Retinal pigment epithelial cell (primary cell): ENCODE results near the gene VIPR2.

Experiments used
- DNase-seq: peaks from one replicate; pipeline ENCODE4 v3.0.0-alpha.2; 2010; ENCODE audit warnings: low read depth
- H3K4me3 ChIP-seq: 2 replicates; pipeline ENCODE4 v1.5.1; 2011; ENCODE audit warnings: mild to moderate bottlenecking, low read length, control low read depth, moderate library complexity
- TF ChIP-seq, protein P1 (sequence below): conservative IDR thresholded peaks from 2 replicates; pipeline ENCODE4 v1.5.1; 2011; ENCODE audit warnings: low read depth, low read length, control low read depth, inconsistent platforms

VIPR2 gene

DNA sequence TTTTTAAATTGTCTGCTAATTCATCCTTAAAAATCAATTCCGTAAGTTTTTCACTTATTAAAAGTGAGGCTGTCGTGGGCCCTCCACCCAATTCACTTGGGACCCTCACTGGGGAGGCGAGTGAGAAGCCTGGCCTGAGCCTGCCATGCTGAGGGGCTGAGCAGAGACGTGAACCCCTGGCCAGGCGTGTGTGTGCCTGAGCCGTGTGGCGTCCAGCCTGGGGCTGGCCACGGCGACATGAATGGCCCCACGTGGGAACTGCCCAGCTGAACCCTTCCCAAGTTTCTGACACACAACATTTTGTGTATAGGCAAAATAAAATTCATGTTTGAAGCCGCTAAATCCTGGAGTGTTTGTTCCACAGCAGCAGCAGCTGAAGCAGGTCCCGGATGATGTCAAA lies 13.0 kb upstream of the VIPR2 start:
- DNase-seq = no peak
- no peak overlapping the region for H3K4me3 ChIP-seq
- TF ChIP-seq, protein P1, sequence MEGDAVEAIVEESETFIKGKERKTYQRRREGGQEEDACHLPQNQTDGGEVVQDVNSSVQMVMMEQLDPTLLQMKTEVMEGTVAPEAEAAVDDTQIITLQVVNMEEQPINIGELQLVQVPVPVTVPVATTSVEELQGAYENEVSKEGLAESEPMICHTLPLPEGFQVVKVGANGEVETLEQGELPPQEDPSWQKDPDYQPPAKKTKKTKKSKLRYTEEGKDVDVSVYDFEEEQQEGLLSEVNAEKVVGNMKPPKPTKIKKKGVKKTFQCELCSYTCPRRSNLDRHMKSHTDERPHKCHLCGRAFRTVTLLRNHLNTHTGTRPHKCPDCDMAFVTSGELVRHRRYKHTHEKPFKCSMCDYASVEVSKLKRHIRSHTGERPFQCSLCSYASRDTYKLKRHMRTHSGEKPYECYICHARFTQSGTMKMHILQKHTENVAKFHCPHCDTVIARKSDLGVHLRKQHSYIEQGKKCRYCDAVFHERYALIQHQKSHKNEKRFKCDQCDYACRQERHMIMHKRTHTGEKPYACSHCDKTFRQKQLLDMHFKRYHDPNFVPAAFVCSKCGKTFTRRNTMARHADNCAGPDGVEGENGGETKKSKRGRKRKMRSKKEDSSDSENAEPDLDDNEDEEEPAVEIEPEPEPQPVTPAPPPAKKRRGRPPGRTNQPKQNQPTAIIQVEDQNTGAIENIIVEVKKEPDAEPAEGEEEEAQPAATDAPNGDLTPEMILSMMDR = no peak

DNA sequence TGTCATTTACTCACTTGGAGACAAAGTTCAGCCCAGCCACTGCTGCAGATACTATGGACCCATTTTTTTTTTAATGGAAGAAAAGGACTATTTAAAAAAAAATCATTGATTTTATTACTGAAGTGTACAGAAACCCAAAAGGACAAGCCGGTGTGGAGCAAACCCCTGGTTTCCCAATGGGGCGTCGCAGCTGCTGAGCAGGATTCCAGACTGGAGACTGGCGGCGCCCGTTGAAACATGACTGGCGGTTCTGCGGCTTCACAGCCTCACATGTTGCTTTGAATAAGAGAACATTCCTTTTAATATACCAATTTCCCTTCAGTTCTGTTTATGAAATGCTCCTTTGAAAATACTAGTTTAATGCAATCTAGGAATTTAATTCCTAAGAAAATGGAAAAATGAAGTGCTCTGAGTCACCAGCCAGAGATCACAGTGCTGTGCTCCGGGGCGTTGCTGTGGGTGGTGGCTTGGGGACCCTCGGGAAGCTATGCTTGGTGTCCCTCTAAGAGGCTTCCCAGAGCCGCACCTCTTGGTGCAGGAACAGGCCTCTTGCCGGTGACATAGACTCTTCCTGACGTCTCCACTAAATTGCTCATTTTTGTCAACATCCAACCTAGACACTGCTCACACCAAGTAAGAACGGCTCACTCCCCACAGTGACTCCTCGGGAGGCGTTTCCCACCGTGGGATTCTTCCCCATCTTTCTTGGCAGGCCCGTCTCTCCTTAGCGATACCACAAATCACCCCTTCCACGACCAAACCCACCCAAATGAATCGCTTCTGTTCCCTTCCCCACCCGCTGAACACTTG lies 12.0 kb upstream of the VIPR2 start:
- TF ChIP-seq, protein P1 = no peak
- no peak overlapping the region for H3K4me3 ChIP-seq
- no peak for DNase-seq

DNA sequence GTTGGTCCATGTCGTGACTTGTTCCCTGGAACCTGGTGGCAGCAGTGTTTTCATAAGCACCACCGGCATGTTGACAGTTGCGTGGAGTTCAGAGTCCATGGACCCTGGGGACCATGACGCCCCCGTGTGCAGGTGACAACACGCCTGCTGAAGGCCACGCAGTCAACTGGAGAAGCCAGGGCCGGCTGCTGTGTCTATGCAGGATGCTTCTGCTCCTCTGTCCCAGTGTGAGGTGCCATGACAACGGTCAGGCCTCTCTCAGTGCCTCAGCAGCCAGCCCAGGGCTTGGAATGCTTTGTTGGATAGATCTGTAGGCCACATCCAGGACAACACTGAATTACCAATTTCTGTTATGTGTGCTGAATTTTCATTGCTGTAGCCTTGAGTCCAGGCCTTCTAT lies 10.7 kb upstream of the VIPR2 start:
- TF ChIP-seq, protein P1 = no peak
- no peak overlapping the region for H3K4me3 ChIP-seq
- no peak for DNase-seq

DNA sequence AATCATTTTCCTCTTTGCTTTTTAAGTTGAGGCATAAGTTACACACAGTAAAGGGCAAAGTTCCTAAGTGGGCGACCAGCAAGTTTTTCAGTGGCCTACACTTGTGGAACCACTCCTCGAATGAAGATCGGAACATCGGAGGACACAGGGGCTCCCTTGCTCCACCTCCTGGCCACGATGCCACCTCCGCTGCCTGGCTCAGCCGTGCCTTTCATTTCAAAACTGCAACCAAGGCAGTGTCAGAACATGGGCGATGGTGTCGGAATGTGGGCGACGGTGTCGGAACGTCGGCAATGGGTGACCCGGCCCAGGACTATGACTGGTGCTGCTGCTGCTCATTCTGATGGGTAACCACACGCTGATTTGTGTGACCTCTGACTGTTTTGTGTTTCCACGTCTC lies 9.6 kb upstream of the VIPR2 start:
- TF ChIP-seq, protein P1 = no peak
- no peak for DNase-seq
- H3K4me3 ChIP-seq = no peak overlapping the region

DNA sequence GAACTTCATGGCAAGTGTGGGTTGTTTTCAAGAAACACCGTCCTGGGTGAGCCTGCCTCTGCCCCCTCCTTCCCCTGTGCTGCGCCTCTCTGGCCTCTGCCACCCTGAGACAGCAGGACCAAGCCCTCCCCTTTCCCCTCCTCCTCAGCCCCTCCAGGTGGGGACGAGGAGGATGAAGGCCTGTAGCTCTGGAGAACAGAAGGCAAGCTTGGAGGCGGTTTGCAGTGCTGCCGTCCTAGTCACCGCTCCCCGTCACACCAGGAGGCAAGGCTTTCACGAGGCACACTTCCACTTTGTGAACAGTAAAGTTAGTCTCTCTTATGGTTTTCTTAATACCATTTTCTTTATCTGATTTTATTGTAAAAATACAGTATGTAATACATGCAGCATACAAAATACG lies 8.8 kb upstream of the VIPR2 start:
- no peak for DNase-seq
- TF ChIP-seq, protein P1 = no peak
- H3K4me3 ChIP-seq = no peak overlapping the region

DNA sequence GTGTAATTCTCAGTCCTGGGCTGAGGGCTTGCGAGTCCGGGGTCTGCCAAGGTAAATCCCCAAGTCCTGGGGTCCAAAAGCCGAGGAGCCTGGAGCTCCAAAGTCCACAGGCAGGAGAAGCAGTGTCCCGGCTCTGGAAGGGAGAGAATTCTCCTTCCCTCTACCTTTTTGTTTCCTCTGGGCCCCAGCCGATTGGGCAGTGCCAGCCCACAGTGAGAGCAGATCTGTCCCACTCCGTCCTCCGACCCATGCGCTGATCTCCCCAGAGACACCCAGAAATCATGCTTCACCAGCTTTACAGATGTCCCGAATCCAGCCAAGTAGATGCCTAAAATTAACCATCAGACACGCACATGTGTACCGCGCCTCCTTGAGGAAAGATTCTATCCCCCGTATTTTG lies 8.1 kb upstream of the VIPR2 start:
- no peak overlapping the region for H3K4me3 ChIP-seq
- TF ChIP-seq, protein P1 = no peak
- no peak for DNase-seq

DNA sequence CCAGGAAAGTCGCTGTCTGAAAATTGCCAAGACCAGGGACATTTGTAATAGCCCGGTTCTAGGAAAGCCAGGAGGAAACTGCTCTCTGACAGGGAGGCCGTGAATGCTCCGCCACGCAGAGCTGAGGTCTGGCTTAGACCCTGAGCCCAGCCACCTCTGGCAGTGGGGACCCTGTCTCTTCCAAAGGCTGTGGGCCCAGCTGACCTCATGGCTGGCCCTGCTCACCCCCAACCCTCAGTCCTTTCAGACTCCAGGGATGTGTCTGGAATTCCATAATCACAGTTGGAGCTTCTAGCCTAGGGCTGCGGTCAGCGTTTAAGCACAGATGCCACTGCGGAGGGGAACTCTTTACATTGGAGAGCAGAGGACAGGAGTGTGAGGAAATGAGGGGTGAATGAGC lies 6.6 kb upstream of the VIPR2 start:
- no peak overlapping the region for H3K4me3 ChIP-seq
- no peak for DNase-seq
- TF ChIP-seq, protein P1 = no peak
